Right renal cortex interstitium (tissue), 3 donors: Measurements from ENCODE around the gene SLC2A4. TPM values are rescaled to one million over a fixed set of nuclear protein-coding genes. Genes with fewer than 3 reads are reported as not detected.
A peak's percentile ranks its signal among the peaks of the same experiment; 100 is the strongest.

ENCODE experiments used
- DNase-seq, 3 donors: peaks; one replicate each; pipeline ENCODE4 v3.0.0-alpha.2; 2013; ENCODE audit warnings: low read depth in 3 of 3, low spot score in 2 of 3
- polyA plus RNA-seq, 3 donors: library from polyadenylated mRNA; unstranded; fragments of 120-200 nt; gene quantifications; one replicate each; pipeline ENCODE4 v1.2.1, GENCODE V29; 2013; ENCODE audit not compliant: insufficient read length in 3 of 3

The SLC2A4 gene
- polyA plus RNA-seq, 3 donors = 1.6 to 2.2 (median 2.0) TPM

DNA sequence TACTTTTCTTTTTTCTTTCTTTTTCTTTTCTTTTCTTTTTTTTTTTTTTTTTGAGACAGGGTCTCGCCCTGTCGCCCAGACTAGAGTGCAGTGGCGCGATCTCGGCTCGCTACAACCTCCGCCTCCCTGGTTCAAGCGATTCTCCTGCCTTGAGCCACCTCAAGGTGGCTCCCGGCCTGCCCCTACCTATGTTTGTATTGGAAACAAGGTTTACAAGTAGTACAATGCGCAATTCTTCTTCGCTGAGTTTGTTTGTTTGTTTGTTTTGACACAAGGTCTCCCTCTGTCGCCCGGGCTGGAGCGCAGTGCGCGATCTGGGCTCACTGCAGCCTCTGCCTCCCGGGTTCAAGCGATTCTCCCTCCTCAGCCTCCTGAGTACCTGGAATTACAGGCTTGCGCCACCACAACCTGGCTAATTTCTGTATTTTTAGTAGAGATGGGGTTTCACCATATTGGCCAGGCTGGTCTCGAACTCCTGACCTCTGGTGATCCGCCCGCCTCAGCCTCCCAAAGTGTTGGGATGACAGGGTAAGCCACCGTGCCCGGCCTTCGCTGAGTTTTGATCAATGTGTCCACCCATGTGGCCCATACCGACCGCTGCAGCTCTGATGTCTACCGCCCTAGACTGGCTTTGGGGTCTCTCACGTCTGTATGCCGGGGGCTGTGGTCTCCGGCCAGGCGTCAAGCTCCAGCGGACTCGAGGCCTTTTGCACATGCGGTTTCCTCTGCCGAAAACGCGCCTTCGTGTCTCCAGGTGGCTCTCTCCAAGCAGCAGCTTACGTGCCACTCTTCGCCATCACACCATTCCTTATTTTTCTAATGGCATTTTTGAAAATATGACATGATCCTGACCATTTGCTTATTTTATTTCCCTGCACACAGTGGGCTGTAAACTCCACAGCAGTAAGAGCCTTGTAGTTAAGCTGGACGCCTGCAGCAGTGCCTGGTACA is 14.0 kb downstream of the SLC2A4 start:
- DNase-seq = no peak

DNA sequence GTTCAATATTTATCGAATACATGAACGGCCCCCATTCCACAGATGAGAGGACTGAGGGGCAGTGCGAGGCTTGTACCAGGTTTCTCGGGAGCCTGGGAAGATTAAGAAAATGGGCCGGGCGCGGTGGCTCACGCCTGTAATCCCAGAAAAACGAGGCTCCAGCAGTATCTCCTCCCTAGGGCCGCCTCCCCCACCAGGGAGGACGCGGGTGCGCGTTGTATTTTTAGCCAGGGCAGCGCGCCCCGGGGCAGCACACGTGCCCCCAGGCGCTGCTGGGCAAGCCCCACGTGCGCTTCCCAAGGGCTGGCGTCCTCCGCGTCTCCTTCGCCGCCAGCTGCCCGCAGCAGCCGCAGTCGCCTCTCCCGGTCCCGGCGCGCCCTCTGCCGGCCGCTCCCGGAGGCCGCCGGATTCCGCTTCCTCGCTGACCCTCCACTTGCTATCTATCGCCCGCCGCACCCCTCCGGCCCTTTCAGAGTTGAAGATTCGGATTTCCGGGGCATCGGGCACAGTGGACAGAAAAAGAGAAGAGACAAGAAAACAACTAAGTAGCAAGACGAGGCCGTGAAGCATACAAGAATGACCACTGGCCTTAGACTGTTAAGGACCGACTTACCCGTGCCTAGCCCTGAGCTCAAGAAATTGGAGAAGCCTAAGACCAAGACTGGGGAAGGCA is 14.8 kb downstream of the SLC2A4 start:
- DNase-seq = no peak

DNA sequence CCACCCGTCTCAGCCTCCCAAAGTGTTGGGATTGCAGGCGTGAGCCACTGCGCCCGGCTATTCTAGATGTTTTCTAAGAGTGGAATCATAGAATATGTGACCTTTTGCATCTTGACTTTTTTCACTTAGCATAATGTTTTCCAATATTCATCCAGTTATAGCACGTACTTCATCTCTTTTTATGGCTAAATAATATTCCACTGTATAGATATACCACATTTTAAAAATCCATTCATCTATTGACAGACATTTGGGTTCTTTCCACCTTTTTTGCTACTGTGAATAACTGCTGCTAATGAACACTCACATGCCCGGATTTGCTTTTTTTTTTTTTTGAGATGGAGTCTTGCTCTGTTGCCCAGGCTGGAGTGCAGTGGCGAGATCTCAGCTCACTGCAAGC is 22.7 kb downstream of the SLC2A4 start:
- DNase-seq = no peak

DNA sequence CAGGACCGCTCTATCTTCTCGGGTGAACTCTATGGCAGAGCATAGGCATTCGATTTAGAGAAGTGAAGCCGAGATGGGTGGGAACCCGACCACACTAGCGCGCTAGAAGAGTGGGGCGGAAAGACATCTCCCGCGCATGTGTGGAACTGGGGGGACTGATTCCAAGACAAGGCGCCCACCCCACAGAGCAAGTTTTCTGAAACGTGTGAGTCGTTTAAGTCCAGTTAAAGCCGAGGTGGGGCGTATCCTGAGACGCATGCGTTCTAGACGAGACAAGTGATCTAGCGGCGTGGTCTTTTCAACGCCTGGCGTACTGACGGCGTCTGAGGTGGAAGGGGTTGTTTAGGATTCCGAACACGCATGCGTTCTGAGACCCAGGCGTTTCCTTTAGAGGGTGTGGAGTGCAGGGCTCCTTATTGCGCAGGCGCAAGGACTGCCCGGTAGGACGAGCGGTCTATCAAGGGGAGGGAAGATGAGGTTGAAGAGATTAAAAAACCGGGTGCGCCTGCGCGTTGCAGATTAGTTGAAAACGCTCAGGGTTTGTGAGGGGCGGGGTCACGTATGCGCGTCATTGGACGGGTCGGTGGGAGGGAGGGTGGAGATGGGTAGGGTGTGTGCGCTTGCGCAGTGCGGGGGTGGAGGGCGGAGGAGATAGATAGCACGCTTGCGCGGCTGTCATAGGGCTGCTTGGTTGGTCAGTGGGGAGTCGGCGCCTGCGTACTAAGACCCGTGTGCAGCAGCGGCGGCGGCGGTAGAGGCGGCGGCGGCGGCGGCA is 25.6 kb downstream of the SLC2A4 start, which contains the start of gene EIF5A:
EIF5A (plus strand) TSS at position 718 of the 775 bp plus-strand sequence. CDS start 2,008 bp downstream, outside the sequence.
- DNase-seq = peak; percentile 99 to 100 (median 99)

DNA sequence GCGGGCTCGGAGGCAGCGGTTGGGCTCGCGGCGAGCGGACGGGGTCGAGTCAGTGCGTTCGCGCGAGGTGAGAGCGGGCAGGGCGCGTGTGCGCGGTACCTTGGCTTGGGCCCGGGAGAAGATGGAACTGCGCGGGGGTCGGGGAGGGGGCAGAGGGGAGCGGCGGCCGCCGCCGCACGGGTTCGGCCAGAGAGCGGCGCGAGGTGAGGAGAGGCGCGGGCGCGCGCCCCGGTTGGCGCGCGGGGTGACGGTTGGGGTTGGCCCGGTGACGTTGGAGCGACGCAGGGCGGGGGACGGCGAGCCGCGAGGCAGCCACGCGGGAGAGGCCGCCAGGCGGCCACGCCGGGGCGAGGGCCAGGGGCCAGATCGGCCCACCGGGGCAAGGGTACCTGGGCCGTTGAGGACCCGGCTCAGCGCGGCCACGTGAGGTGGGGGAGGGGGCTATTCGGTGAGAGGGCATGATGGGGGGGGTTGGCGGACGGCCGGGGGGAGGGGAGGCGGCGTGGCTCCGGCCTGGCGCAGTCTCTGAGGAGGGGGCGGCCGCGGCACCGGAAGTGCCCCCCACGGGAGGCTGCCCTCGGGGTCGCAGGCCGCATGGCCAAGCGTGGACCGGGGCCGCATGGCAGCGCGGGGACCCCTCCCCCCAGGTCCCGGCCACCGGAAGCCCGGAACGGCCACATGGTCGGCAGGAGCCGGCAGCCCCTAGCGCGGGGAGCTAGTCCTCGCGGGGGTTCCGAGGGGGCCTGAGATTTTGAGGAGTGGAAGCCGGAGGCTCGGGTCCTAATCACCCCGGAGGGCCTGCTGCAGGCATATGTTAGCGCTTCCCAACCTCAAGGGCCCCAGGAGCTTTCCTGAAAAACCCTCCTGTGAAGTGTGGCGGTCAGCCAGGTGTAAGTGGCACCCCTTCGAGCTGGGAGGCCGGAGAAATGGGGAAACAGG is 26.4 kb downstream of the SLC2A4 start:
- no peak for DNase-seq

DNA sequence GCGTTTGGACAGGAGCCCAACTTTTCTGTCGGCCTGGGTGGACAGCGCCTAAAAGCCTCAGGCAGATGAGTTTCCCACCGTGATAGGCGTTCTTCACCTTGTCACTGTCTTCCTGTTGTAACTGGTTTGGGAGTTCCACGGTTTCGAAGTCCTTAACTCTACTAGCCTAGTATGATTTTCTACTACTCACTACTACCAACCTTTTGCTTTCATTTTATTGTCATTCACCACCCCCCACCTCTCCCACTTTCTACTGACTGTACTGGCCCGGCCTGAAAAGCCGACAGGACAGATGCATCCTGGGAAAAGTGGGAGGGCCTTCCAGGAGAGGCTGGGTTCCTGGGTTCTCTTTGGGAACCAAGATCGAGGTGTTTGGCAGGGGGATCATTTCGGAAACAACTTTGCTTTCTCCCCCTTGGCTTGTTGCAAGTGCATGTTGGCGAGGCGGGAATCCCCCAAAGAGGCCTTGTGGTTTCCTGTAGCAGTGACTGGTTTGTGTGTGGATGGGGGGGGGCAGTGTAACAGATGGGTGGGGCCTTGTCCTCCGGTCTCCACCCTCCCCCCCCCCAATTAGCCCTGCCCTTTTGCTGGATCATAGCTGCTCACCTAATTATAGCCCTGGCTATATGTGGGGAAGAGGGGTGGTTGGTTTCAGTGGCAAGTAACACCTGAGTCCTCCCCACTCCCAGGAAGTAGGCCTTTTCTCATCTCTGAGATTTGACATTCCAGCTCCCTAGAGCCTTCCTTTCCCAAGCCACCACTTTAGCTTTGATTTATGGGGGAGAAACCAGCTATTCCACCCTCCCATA is 27.3 kb downstream of the SLC2A4 start:
- no peak for DNase-seq

DNA sequence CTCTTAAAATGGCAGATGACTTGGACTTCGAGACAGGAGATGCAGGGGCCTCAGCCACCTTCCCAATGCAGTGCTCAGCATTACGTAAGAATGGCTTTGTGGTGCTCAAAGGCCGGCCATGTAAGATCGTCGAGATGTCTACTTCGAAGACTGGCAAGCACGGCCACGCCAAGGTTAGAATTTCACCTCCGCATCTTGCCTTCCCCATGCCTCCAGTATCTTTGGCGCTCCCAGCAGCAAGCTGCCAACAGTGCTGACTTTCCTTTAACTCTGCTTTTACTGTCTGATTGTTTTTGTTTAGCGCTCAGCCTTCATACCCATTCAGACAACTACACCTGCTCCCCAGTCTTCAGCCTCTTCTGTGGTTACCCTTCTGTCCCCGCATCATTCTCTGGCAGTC is 28.1 kb downstream of the SLC2A4 start:
- no peak for DNase-seq

DNA sequence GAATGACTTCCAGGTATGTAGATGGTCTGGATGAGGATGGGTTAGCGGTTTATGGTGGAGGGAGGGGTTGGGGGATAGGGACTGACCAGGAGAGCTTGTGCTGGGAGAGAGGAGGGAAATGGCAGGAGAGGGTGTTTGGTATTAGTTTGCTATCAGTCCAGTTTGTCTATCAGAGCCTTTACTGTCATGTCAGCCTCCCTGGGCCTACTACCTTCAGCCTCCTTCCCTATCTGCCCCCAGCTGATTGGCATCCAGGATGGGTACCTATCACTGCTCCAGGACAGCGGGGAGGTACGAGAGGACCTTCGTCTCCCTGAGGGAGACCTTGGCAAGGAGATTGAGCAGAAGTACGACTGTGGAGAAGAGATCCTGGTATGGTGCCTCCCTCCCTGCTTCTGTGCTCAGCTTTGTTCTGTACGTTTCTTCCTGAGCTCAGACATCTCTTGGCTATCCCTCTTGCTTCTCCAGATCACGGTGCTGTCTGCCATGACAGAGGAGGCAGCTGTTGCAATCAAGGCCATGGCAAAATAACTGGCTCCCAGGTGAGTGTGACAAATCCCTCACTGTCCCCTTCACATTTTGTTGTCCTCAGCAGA is 29.7 kb downstream of the SLC2A4 start:
- DNase-seq = no peak

DNA sequence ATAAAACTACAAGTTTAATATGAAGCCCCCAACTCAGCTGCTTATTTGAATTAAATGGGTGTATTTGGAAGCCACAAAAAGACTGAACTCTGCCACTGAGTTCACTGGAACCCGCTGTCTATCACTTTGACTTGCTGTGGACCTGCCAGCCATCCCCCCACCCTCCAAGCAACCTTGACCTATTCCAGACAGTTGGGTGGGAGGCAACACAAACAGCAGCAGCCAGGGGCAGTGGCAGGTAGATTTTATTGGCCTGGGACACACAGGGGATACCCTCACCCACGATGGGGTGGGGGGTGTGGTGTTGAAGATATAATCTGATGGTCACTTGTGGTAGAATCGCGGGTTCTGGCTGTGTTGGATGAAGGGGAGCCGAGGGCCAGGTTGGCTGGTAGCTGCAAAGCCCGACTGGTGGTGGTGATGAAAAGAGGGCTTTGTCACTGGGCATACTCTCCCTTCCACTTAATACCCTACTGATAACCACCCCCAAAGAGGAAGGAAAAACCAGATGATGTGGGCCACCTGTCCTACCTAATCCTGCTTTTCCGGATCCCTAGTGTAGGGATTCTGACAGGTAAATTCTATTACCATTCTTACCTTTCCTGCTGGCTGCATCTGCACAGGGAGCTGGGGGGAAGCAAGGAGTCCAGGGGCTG is 31.0 kb downstream of the SLC2A4 start:
- no peak for DNase-seq

DNA sequence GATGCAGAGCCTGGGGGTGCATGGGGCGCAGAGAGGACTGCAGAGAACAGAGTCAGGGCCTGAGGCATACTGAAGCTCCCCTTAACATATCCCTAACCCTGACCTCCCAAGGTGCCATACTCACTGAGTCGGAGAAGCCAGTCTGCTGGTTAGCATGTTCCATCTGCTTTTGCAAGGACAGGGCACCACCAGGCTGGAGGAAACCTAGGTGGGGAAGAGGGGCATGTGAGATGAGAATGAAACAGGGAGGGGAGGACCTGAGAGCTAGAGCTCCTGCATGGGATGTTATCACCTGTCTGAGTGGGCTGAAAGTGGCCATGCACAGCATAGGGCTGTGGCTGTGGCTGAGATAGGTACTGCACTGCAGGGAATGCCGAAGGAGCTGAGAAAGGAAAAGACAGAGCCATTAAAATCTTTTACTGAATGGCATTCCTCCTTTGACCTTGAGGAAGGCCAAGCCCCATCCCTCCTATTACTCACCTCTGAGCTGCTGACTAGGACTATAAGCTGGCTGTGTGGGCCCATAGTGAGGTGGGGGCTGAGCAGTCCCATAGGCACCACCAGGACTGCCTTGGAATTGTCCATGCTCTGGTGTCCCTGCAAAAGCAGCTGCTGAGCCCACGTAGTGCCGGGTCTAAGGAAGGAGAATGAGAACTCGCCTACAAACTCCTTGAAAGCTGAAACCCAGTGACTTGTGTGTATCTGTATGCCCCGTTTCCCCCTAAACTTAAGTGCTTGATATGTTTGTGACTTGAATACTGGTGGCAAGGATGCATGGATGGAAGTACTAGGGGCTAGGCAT is 31.8 kb downstream of the SLC2A4 start:
- no peak for DNase-seq

DNA sequence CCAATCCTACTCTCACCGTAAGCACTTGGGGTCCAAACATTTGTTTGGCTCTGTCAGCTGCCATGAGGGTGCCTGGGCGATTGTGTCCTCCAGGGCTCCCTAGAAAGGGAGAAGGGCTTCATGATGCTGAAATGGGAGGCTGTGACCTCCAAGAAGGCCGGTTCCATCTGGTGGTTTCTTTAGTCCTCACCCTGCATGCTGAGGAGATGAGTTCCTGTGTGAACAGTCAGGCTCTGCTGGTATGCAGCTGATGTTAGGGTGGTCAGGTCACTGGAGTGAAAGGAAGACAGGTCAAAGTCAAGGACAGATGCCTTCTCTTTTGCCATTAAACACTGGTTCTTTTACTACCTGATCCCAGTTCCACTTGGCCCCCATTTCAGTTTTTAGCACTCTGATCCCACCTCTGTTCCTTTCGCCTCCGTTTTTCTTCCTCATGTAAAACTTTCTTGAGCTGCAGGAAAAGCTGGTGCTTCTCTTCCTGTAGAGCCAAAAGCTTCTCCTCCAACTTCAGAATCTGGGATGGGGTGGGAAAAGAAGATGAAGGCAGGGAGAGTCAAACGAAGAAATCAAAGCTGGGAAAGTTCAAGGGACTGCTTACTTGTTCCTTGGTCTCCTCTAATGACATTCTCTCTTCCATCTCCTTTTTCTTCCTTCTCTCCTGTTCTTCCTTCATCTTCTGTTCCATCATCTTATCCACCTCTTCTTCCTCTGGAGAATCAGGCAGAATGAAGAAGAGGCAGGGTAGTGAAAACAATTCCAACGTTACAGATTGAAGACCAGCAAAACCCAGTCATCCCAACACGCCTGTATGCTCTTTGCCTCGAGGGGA is 32.6 kb downstream of the SLC2A4 start:
- DNase-seq = no peak

DNA sequence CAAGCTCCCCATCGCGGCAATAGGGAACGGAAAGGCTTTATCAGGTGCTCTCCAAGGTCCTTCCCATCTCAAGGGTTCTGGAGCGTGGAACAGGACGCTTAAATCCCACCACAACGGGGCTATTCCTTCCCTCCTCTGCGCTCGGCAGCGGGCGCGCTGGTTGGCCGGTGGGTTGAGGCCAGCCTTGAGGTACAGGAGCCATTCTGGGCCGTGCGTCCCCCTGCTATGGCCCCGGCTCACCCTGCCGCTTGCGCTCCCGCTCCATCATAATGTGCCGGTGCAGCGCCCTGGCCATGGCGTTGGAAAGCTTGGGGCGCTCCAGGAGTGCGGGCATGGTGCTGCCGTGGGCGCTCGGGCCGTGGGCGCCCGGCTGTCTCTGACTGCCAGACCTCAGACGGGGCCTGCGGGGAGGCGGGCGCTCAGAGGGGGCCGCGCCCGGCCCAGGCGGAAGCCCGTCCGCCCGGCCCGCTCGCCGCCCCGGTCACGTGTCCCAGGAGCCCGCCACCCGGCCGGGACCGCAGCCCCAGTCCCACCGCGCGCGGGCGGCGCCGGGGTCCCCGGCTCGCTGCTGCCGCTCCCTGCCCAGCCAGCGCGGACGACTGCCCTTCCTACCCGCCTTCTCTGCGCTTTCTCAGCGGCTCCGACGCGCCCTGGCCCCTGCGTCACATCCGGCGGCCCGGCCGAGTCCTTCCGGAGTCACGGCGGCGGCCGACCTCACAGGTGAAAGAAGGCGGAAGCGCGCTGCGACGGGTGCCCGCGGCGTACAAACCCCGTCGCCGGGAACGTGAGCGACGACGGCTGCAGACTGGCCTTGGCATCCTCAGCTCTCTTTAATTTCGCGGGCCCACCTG is 33.4 kb downstream of the SLC2A4 start, which contains the start of gene GPS2:
GPS2 (minus strand) TSS at position 642 of the 851 bp plus-strand sequence; CDS start at position 334, 308 bp downstream.
- DNase-seq = no peak

DNA sequence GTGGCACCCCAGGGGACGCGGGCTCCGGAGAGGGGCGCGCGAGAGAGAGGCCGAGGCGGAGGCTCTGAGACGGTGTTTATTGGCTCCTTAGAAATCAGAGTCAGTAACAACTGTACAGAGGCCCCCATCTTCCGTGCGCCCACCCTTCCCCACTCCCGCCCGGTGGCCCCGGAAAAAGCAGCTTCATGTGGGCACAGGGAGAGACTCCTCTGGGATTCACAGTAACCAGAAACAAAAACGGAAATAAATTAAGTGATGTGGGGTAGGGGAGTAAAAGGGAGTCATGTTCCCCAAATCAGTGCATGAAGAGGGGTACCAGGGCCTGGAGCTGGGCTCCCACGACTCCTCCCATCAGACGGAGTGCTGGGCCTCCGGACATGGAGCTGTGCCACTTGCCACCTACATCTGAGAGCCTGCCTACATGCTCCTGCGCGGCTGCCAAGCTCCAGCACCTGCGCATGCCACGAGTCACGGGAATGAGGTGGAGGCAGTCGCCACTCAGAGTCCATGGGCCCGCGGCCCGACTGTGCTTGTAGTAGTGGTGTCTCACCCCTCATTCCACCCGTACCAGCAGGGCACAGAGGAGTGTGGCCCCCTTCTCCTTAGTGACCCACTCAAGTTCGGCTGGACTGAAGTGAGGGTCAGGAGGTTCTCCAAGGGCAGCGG is 34.2 kb downstream of the SLC2A4 start:
- DNase-seq = no peak

DNA sequence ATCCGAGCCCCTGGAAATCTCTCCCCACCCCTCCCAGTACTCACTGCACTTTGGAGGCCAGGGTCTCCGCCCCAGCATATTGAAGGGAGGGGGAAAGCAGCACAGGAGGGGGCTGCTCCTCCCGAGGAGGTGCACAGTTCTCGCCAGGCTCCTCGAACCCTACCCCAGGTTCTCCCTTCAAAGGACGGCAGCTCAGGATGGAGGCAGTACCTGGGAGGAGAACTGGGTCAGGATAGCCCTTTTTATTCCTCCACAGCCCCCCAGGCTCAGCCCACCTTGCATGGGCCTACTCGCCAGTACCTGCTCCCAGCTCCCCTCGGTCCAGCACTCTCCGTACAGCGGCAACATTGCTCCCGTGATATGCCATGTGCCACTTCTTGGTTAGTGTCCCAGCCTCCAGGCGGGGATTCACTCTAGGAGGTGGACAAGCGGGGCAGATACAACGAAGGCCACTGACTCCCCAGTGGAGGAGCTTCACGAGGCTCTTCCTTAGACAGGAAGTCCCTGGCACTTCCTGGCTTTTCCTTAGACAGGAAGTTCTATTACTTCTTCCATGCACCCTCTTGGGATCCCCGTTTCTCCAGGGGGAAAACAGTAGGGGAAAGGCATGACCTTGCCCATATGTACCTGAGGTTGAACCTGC is 35.8 kb downstream of the SLC2A4 start:
- DNase-seq = no peak
